Right lung (tissue), 10 donors: ENCODE measurements around the gene POLR2L. TPM values are rescaled to one million over a fixed set of nuclear protein-coding genes. Genes with fewer than 3 reads are reported as not detected.
A peak's percentile ranks its signal among the peaks of the same experiment; 100 is the strongest.

Experiments
- DNase-seq, 2 donors: peaks; one replicate each; pipeline ENCODE4 v3.0.0-alpha.2; 2013
- long read RNA-seq, 8 donors: transcript quantifications; one replicate each; lab custom pipeline, GENCODE V29; 2026
- polyA plus RNA-seq, 5 donors: library from polyadenylated mRNA; unstranded; fragments of 120-200 nt; gene quantifications; one replicate each; pipeline versions ENCODE4 v1.2.1 to v1.2.3, GENCODE V29; 2013; ENCODE audit warnings: inconsistent platforms in 1 of 5, low replicate concordance in 1 of 5; ENCODE audit not compliant: insufficient read length in 5 of 5, insufficient read depth in 1 of 5

The POLR2L gene
- polyA plus RNA-seq, result 100 to 1,000 TPM in 2 of 5 donors, 10 to 100 TPM in 3; 67.8 to 164 (median 85.4) TPM
- long read RNA-seq, donor 1, transcript POLR2L-201 (2 exons, 892 nt), result major isoform, 295 of 295 reads
- long read RNA-seq, donor 1, partial matches to known transcripts, result 0 of 295 reads
- long read RNA-seq, donor 1, other reads (novel, unspliced or antisense), result 0 of 295 reads
- long read RNA-seq, donor 2, transcript POLR2L-201 (2 exons, 892 nt), result major isoform, 122 of 212 reads
- long read RNA-seq, donor 2, partial matches to known transcripts, result 77 of 212 reads
- long read RNA-seq, donor 2, other reads (novel, unspliced or antisense), result 13 of 212 reads
- long read RNA-seq, donor 3, transcript POLR2L-201 (2 exons, 892 nt), result major isoform, 203 of 708 reads
- long read RNA-seq, donor 3, partial matches to known transcripts, result 396 of 708 reads
- long read RNA-seq, donor 3, other reads (novel, unspliced or antisense), result 109 of 708 reads
- long read RNA-seq, donor 4, transcript POLR2L-201 (2 exons, 892 nt), result major isoform, 122 of 387 reads
- long read RNA-seq, donor 4, partial matches to known transcripts, result 182 of 387 reads
- long read RNA-seq, donor 4, other reads (novel, unspliced or antisense), result 83 of 387 reads
- long read RNA-seq, donor 5, transcript POLR2L-201 (2 exons, 892 nt), result major isoform, 281 of 515 reads
- long read RNA-seq, donor 5, partial matches to known transcripts, result 111 of 515 reads
- long read RNA-seq, donor 5, other reads (novel, unspliced or antisense), result 122 of 515 reads
- long read RNA-seq, donor 6, transcript POLR2L-201 (2 exons, 892 nt), result major isoform, 263 of 540 reads
- long read RNA-seq, donor 6, partial matches to known transcripts, result 113 of 540 reads
- long read RNA-seq, donor 6, other reads (novel, unspliced or antisense), result 164 of 540 reads
- long read RNA-seq, donor 7, transcript POLR2L-201 (2 exons, 892 nt), result major isoform, 144 of 629 reads
- long read RNA-seq, donor 7, partial matches to known transcripts, result 343 of 629 reads
- long read RNA-seq, donor 7, other reads (novel, unspliced or antisense), result 142 of 629 reads
- long read RNA-seq, donor 8, transcript POLR2L-201 (2 exons, 892 nt), result major isoform, 84 of 210 reads
- long read RNA-seq, donor 8, partial matches to known transcripts, result 90 of 210 reads
- long read RNA-seq, donor 8, other reads (novel, unspliced or antisense), result 36 of 210 reads

GRCh38 chr11:842370-843002 lies at the start of gene POLR2L, which contains the start of gene TSPAN4:
Gene POLR2L, minus strand, starts transcription at chr11:842529. Its CDS starts 21 bp downstream, at chr11:842508.
Gene TSPAN4, plus strand, starts transcription at chr11:842852. Its CDS starts 7,453 bp downstream, at chr11:850305.
- DNase-seq, result peak; percentile 85 to 87

DNA sequence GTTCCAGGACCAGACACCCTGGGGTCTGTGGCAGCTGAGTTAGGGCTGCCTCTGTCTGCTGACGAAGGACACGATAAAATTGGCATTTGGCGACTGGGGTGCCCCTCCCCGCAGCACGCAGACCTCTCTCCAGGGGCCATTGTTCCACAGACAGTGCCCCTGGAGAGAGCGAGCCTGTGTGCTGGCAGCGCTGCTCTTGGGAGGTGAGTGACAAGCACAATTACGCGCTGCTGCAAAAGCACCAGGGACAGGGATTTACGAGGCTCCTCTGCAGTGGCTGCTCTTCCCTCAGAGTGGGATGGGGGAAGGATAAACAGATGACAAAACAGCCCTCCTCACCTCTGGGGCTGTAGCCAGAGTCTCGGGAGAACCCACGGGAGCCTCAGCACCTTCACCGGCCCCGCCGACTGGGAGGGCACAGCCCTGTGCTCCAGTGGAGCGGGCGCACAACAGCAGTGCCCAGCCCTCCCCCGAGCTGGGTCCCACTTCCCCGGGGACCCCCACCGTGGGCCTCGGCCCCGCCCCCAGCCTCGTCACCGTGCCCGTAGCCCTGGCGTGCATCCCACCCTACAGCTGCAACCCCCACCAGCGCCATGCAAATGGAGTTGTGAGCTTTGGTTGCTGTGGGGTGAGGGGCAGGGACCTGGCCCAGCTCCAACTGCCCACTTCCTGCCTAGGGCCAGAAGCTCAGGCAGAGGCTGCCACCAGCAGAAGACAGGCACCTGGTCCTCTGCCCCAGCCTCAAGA lies 48.6 kb upstream of the POLR2L start:
- DNase-seq, result no peak

GRCh38 chr11:889687-890475 lies 47.6 kb upstream of the POLR2L start:
- DNase-seq, result no peak

- no peak for DNase-seq
These were observed 46.9 kb upstream of the POLR2L start for GRCh38 chr11:889257-889656.

GRCh38 chr11:888310-889212 lies 46.2 kb upstream of the POLR2L start:
- DNase-seq, result no peak

DNA sequence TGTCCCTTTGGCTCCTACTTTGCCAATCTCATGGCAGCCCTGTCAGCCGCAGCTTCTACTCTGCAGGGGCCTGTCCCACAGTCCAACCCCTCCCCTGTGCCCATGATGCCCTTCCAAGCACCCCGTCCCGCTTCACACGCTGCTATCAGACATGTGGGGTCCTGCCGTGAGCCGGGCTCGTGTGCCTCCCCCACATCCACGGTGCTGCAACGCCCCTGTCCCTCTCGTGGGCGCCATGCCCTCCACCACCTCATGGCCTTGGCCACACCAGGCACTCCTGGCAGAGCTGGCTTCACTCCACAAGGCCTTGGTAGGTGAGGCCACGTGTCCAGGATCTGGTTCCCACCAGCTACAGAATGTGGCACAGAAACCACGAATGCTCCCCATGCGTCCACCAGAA lies 45.3 kb upstream of the POLR2L start:
- DNase-seq, result no peak

DNA sequence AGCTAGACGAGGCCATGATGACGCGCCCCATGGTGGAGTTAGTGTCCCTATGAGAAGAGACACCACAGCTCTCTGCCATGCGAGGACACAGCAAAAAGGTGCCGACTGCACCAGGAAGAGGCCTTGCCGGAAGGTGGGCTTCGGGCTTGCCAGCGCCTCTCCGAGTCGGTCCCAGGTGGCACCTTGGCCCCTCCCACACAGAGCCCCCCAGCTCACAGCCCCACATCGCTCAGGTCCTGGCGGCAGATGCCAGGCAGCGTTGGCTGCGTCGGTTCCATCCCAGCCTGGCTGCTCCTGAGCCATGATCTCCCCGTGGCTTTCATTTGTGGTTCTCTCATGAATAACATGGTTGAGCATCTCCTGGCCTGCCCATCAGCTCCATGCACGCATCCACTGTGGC lies 44.2 kb upstream of the POLR2L start:
- no peak for DNase-seq

DNA sequence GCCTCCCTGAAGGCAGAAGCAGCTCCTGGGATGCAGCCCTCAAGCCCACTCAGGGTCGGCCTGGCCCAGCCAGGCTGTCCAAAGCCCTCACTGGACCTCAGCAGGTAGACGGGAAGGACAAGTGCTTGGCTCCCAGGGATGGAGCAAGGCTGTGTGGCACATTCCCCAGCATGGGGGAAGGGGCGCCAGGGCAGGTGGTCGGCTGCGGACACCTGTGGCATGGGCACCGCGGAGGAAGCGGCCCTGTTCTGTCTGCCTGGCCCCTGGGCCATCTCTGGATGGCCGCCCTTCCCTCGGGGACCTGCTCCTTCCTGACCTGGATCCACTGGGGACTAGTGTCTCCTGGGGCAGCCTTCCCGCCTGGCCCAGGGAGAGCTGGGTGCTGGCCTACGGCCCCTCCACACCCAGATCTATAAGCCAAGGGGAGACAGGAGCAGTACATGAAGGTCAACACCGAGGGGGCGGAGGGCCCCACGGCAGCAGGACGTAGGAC lies 42.3 kb upstream of the POLR2L start:
- no peak for DNase-seq

- DNase-seq, result no peak
These were observed 41.2 kb upstream of the POLR2L start for GRCh38 chr11:883527-883926.

GRCh38 chr11:882596-882995 lies 40.3 kb upstream of the POLR2L start:
- DNase-seq, result no peak

DNA sequence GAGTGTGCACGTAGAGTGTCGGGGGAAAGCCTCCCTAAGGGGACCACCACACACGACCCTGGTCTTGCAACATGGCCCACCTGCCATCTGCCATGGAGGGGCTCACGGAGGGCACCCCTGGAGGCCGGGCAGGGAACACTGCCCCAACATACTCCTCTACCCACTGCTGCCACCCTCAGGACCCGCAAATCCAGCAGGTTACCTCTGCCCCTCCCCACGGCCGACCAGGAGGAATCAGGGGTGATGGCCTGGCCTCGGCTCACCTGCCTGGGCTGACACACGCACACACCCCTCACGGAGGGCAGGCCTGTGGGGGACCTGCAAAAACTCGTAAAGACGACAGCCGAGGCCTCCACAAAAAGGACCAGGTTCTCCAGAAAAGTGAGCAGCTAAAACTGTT lies 38.1 kb upstream of the POLR2L start:
- DNase-seq, result no peak

- no peak for DNase-seq
These were observed 35.2 kb upstream of the POLR2L start for GRCh38 chr11:877565-877964.

GRCh38 chr11:876545-876944 lies 34.2 kb upstream of the POLR2L start:
- DNase-seq, result no peak

DNA sequence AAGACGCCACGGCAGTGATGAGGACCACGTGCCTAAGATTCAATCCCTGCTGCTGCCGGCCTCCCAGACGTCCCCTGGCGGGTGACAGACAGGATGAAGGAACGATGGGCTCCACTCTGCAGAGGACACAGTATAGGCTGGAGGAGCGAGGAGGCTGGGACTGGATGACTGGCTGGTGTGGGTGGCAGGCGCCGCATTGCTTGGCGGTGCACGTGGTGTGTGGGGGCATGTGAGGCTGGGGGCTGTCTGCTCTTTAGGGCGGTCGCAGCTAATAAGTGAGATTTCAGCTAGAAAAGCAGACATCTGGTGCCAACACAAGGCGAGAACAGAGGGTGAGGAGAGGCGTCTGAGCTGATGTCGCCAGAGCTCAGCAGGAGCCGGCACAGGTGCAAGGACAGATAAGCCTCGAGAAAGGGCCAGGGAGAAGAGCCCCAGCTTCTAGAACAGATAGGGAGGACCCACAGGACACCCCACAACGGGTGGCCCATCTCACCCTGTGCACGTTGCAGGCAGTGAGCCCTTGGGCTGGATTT lies 33.5 kb upstream of the POLR2L start:
- DNase-seq, result no peak

GRCh38 chr11:875203-875602 lies 32.9 kb upstream of the POLR2L start:
- no peak for DNase-seq

DNA sequence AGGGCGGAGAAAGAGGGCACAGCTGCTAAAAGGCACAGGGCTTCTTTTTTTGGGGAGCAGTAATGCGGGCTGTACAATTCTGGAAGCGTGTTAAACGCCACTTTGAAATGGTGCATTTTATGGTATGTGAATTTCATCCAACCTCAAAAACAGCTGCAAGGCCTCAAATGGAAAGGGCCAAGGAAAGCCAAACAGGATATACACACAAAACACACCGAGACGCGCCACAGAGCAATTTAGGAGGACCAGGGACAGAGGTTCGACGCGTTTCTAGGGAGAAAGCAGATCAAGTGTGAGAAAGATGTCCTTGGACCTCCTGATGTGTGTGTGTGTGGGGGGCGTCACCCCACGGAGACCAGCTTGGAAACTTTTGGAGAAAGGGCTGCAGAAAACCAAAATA lies 31.4 kb upstream of the POLR2L start:
- peak in 1 of 2 donors; percentile 38 for DNase-seq

GRCh38 chr11:872799-873198 lies 30.5 kb upstream of the POLR2L start:
- DNase-seq, result no peak

- no peak for DNase-seq
These were observed 29.1 kb upstream of the POLR2L start for GRCh38 chr11:871472-871871.
